K562 (cell line): Measurements from ENCODE around the gene RPS28. TPM values are rescaled to one million over a fixed set of nuclear protein-coding genes. Genes with fewer than 3 reads are reported as not detected.

Experiments used
- ATF6 ChIP-seq: sonication (generic); formaldehyde crosslinking; IDR thresholded peaks from 2 replicates; pipeline ENCODE4 v1.4.0; 2020; ENCODE audit warnings: mild to moderate bottlenecking, missing genetic modification reagents
- MXD1 ChIP-seq: fragments of 250-450 bp; sonication (Bioruptor Pico); IDR thresholded peaks from 2 replicates; pipeline ENCODE4 v1.8.0; 2021; ENCODE audit warnings: borderline replicate concordance, mild to moderate bottlenecking, moderate library complexity; ENCODE audit not compliant: poor library complexity, severe bottlenecking
- XRCC5 ChIP-seq: fragments of 200-400 bp; formaldehyde crosslinking; IDR thresholded peaks from 2 replicates; pipeline ENCODE4 v1.6.1; 2017; ENCODE audit warnings: low read depth, mild to moderate bottlenecking, low read length
- ZKSCAN8 ChIP-seq: fragments of 200-800 bp; sonication (Bioruptor generic); IDR thresholded peaks from 2 replicates; pipeline ENCODE4 v1.6.1; 2016; ENCODE audit warnings: missing genetic modification characterization, missing compliant biosample characterization
- ZNF280A ChIP-seq: fragments of 450-650 bp; IDR thresholded peaks from 2 replicates; pipeline ENCODE4 v1.6.1; 2018; ENCODE audit warnings: mild to moderate bottlenecking, low read depth; ENCODE audit not compliant: partially characterized antibody
- polyA plus RNA-seq, 8 experiments: library from polyadenylated mRNA; depleted of rRNA in 4 of 8; stranded (reverse) in 5 of 8; unstranded in 3 of 8; fragments of >200 nt; fragmentation: Nextera tagmentation in 2 of 8; fragmentation: Illumina TruSeq in 1 of 8; extraction: Ambion mirVana in 2 of 8; extraction: Trizol in 1 of 8; gene quantifications; 2 replicates each; pipeline versions ENCODE4 v1.2.1 to v1.2.3, GENCODE V29; 2011 to 2014; ENCODE audit warnings: inconsistent platforms in 1 of 8, missing spikeins in 1 of 8
- total RNA-seq, 7 experiments: library from RNA; depleted of rRNA in 6 of 7; stranded (reverse); fragments of >200 nt in 6 of 7; fragmentation: Illumina TruSeq in 2 of 7; extraction: Trizol in 2 of 7; gene quantifications; 2 replicates each; pipeline versions ENCODE4 v1.2.1 to v1.2.3, GENCODE V29; 2011 to 2021; ENCODE audit warnings: low replicate concordance in 1 of 7

RPS28 gene
- total and polyA plus RNA-seq, 9 of the 15 experiments (the other 6 are each of a cell fraction or from before 2014, with no cell fraction given), result 165 to 2,827 (median 1,303) TPM

- TF ChIP-seq XRCC5 (no peak), ZKSCAN8 (CRISPR knock-in tag) (no peak), MXD1 (CRISPR knock-in tag) (no peak), ZNF280A (no peak), ATF6 (CRISPR knock-in tag) (no peak)
Measured at GRCh38 chr19:8342316-8342683, 21.0 kb downstream of the RPS28 start (continued).
